GM23248 (cell line): ENCODE data around the gene MAML3. TPM values are rescaled to one million over a fixed set of nuclear protein-coding genes. Genes with fewer than 3 reads are reported as not detected.
A peak's percentile ranks its signal among the peaks of the same experiment; 100 is the strongest.

Experiments used
- DNase-seq: peaks from one replicate; pipeline ENCODE4 v3.0.0-alpha.2; 2015
- H2AFZ ChIP-seq: fragments of 200-600 bp; sonication (generic); 2 replicates; pipeline ENCODE4 v1.6.1; 2016; ENCODE audit warnings: antibody characterized with exemption
- H3F3A ChIP-seq: fragments of 200-600 bp; sonication (generic); 2 replicates; pipeline ENCODE4 v1.6.1; 2016; ENCODE audit warnings: mild to moderate bottlenecking, antibody characterized with exemption, mixed run types; ENCODE audit not compliant: insufficient read depth
- H3K27ac ChIP-seq: fragments of 200-600 bp; sonication (generic); 2 replicates; pipeline ENCODE4 v1.5.1; 2016; ENCODE audit warnings: mild to moderate bottlenecking
- H3K27me3 ChIP-seq: fragments of 200-600 bp; sonication (generic); replicated peaks from 2 replicates; pipeline ENCODE4 v1.6.1; 2016; ENCODE audit warnings: mild to moderate bottlenecking; ENCODE audit not compliant: insufficient read depth
- H3K36me3 ChIP-seq: fragments of 200-600 bp; sonication (generic); 2 replicates; pipeline ENCODE4 v1.6.1; 2016; ENCODE audit warnings: low read depth, mild to moderate bottlenecking
- H3K4me1 ChIP-seq: fragments of 200-600 bp; sonication (generic); 2 replicates; pipeline ENCODE4 v1.6.1; 2016; ENCODE audit warnings: mild to moderate bottlenecking; ENCODE audit not compliant: insufficient read depth
- H3K4me2 ChIP-seq: fragments of 200-600 bp; sonication (generic); one replicate; pipeline ENCODE4 v1.6.1; 2016; ENCODE audit warnings: mild to moderate bottlenecking; ENCODE audit not compliant: unreplicated experiment
- H3K4me3 ChIP-seq: fragments of 200-600 bp; sonication (generic); 2 replicates; pipeline ENCODE4 v1.5.1; 2016; ENCODE audit warnings: mild to moderate bottlenecking
- H3K79me2 ChIP-seq: fragments of 200-600 bp; sonication (generic); 2 replicates; pipeline ENCODE4 v1.6.1; 2016; ENCODE audit warnings: mild to moderate bottlenecking; ENCODE audit not compliant: insufficient read depth
- H3K9ac ChIP-seq: fragments of 200-600 bp; sonication (generic); 2 replicates; pipeline ENCODE4 v1.6.1; 2016; ENCODE audit warnings: mild to moderate bottlenecking
- H3K9me2 ChIP-seq: fragments of 200-600 bp; sonication (generic); 2 replicates; pipeline ENCODE4 v1.6.1; 2016; ENCODE audit warnings: mixed run types, mild to moderate bottlenecking, moderate library complexity; ENCODE audit not compliant: insufficient read depth
- H3K9me3 ChIP-seq: fragments of 200-600 bp; sonication (generic); one replicate; pipeline ENCODE4 v1.6.1; 2017; ENCODE audit warnings: low read depth
- H4K20me1 ChIP-seq: fragments of 200-600 bp; sonication (generic); 2 replicates; pipeline ENCODE4 v1.6.0; 2016; ENCODE audit not compliant: insufficient read depth
- EZH2 ChIP-seq: fragments of 200-600 bp; sonication (generic); IDR thresholded peaks from 2 replicates; pipeline ENCODE4 v1.6.1; 2018; ENCODE audit warnings: antibody characterized with exemption, mild to moderate bottlenecking; ENCODE audit not compliant: insufficient read depth, poor library complexity, severe bottlenecking
- EZH2phosphoT487 ChIP-seq: fragments of 200-600 bp; sonication (generic); IDR thresholded peaks from 2 replicates; pipeline ENCODE4 v1.6.1; 2018; ENCODE audit warnings: antibody characterized with exemption, moderate library complexity, mild to moderate bottlenecking, low read depth; ENCODE audit not compliant: insufficient read depth
- WGBS, 2 experiments: methylation state at CpG; one replicate each; pipeline ENCODE4 v1.1.6; 2015 to 2017; ENCODE audit warnings: low lambda C conversion rate in 2 of 2, low coverage in 1 of 2; ENCODE audit errors: missing lambda C conversion rate in 2 of 2; 5-methylcytosine and 5-hydroxymethylcytosine counted together
- in situ Hi-C: fragments of 300-500 bp; cut with MboI; formaldehyde crosslinking; loops from 2 replicates; pipeline ENCODE4 v1.15.0; 2020
- polyA plus RNA-seq: library from polyadenylated mRNA; unstranded; fragments of >200 nt; fragmentation: Nextera tagmentation; extraction: Ambion mirVana; gene quantifications from 2 replicates; pipeline ENCODE4 v1.2.1, GENCODE V29; 2016
- total RNA-seq: library from RNA; depleted of rRNA; stranded (reverse); fragments of >200 nt; shearing (Covaris generic); gene quantifications from 2 replicates; pipeline ENCODE4 v1.2.3, GENCODE V29; 2014

MAML3 gene
- total and polyA plus RNA-seq, 2 experiments from 2014 or later, result 0.96 to 1.5 TPM

DNA sequence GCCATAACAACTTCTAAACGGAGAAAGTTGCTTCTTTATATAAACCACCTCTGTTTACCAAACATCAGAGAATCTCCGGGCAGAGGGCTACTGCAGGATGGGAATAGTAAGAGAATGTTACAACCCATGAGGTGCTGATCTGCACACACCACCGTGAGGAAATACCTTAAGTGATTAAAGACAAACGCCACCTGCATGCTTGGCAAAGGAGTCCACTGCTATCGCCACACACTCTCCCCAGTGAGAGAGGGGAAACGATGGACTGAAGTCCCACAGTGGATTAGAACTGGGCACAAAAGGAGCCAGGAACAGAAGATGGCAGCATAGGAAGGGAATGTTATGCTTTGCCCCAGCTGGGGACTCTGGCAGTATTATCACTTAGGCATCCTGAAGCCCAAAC lies 15.6 kb downstream of the MAML3 start:
- H3K4me1 ChIP-seq, result peaks cover 32% of the 10 kb centered on the region
- 64 to 67% methylated on average over 6 of the region's 6 CpGs for WGBS, 2 experiments
- H3K4me3 ChIP-seq, result no peak overlapping the region
- H3K9ac ChIP-seq, result no peak overlapping the region
- no peak overlapping the region for H3K27ac ChIP-seq
- in situ Hi-C loops, result no loop called here
- H3K9me3 ChIP-seq, result no peaks in the 10 kb centered on the region
- TF ChIP-seq EZH2phosphoT487 (no peak), EZH2 (no peak)
- H2AFZ ChIP-seq, result 0 out of 2 replicates have a peak overlapping the region, but pooled peaks have one; percentile 3
- H3K36me3 ChIP-seq, result no peaks in the 10 kb centered on the region
- peaks cover 22% of the 10 kb centered on the region; the same call in 1 of the 2 replicates for H3K79me2 ChIP-seq
- H3K27me3 ChIP-seq, result no peaks in the 10 kb centered on the region
- no peaks in the 10 kb centered on the region for H4K20me1 ChIP-seq
- DNase-seq, result no peak
- no peak overlapping the region for H3K4me2 ChIP-seq
- H3K9me2 ChIP-seq, result no peaks in the 10 kb centered on the region
- H3F3A ChIP-seq, result peaks cover 14% of the 10 kb centered on the region; the same call in 1 of the 2 replicates

GRCh38 chr4:140137671-140138070 lies 16.3 kb downstream of the MAML3 start:
- peak; percentile 14 for DNase-seq
- no peaks in the 10 kb centered on the region for H3K27me3 ChIP-seq
- TF ChIP-seq EZH2phosphoT487 (no peak), EZH2 (no peak)
- H4K20me1 ChIP-seq, result no peaks in the 10 kb centered on the region
- H3K4me2 ChIP-seq, result no peak overlapping the region
- H3K9me2 ChIP-seq, result no peaks in the 10 kb centered on the region
- H2AFZ ChIP-seq, result peak overlapping the region; percentile 3; the same call in 1 of the 2 replicates
- peaks cover 14% of the 10 kb centered on the region; the same call in 1 of the 2 replicates for H3F3A ChIP-seq
- no peak overlapping the region for H3K4me3 ChIP-seq
- in situ Hi-C loops, result no loop called here
- H3K36me3 ChIP-seq, result no peaks in the 10 kb centered on the region
- H3K9ac ChIP-seq, result no peak overlapping the region
- WGBS, 2 experiments, result 93 to 94% methylated on average over 3 of the region's 3 CpGs
- H3K4me1 ChIP-seq, result peaks cover 34% of the 10 kb centered on the region
- no peak overlapping the region for H3K27ac ChIP-seq
- no peaks in the 10 kb centered on the region for H3K9me3 ChIP-seq
- peaks cover 19% of the 10 kb centered on the region; the same call in 1 of the 2 replicates for H3K79me2 ChIP-seq

GRCh38 chr4:140136509-140136908 lies 17.5 kb downstream of the MAML3 start:
- Histone ChIP-seq H3K27me3 (no peaks in the 10 kb centered on the region), H2AFZ (no peak overlapping the region), H3K4me1 (peaks cover 34% of the 10 kb centered on the region), H3K4me2 (peak overlapping the region; percentile 25), H3K9ac (no peak overlapping the region), H3K36me3 (no peaks in the 10 kb centered on the region), H3K27ac (peak overlapping the region; percentile 12; the same call in 1 of the 2 replicates), H3K9me2 (no peaks in the 10 kb centered on the region), H3K79me2 (peaks cover 19% of the 10 kb centered on the region; the same call in 1 of the 2 replicates), H3F3A (peaks cover 14% of the 10 kb centered on the region; the same call in 1 of the 2 replicates), H3K9me3 (no peaks in the 10 kb centered on the region), H3K4me3 (no peak overlapping the region), H4K20me1 (no peaks in the 10 kb centered on the region)
- peak; percentile 90 for DNase-seq
- in situ Hi-C loops, result no loop called here
- TF ChIP-seq EZH2phosphoT487 (no peak), EZH2 (no peak)
- WGBS, 2 experiments, result 53 to 65% methylated on average over 4 of the region's 4 CpGs

DNA sequence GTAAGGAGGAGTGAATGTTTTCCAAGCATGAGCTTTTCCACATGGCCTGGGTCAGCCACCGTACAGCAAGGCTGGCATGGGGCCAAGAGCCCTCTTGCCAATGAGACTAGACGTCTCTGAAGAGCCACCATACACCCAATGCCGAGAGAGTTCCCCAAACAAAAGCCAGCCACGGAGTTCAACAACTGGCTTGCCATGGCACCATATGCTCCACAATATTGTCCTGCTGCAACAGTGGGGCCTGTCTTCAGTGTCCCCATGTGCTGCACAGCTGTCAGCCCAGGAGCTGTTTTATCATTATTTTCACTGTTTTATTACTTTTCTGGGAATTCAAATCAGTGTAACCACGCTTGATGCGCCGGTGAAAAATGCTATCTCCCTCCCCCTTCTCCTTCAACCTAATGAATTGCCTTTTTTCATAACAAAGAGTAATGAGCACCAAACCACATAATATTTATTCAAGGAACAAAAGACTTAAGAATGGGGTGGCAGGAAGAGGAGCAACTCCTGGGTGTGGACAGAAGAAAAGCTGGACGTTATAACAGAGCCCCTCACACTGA lies 18.4 kb downstream of the MAML3 start:
- H3K4me2 ChIP-seq, result peak overlapping the region; percentile 23
- 19% methylated on average over 8 of the region's 8 CpGs for WGBS, 2 experiments
- H3K9ac ChIP-seq, result no peak overlapping the region
- peak overlapping the region; percentile 6 for H3K27ac ChIP-seq
- peak; percentile 36 for DNase-seq
- H3K4me3 ChIP-seq, result no peak overlapping the region
- H4K20me1 ChIP-seq, result no peaks in the 10 kb centered on the region
- peaks cover 40% of the 10 kb centered on the region for H3K4me1 ChIP-seq
- peaks cover 14% of the 10 kb centered on the region; the same call in 1 of the 2 replicates for H3F3A ChIP-seq
- TF ChIP-seq EZH2phosphoT487, result no peak
- TF ChIP-seq EZH2, result no peak
- H3K9me3 ChIP-seq, result no peaks in the 10 kb centered on the region
- H3K27me3 ChIP-seq, result no peaks in the 10 kb centered on the region
- peak overlapping the region; percentile 42; the same call in 1 of the 2 replicates for H2AFZ ChIP-seq
- peaks cover 19% of the 10 kb centered on the region; the same call in 1 of the 2 replicates for H3K79me2 ChIP-seq
- H3K36me3 ChIP-seq, result no peaks in the 10 kb centered on the region
- in situ Hi-C loops, result no loop called here
- no peaks in the 10 kb centered on the region for H3K9me2 ChIP-seq
